Testis (tissue), 3 donors: ENCODE measurements around the gene ENTHD1. TPM values are rescaled to one million over a fixed set of nuclear protein-coding genes. Genes with fewer than 3 reads are reported as not detected.

Source experiments
- DNase-seq: peaks from one replicate; pipeline ENCODE4 v3.0.0-alpha.2; 2019
- H3K27ac ChIP-seq, 2 donors: fragments of 200-600 bp; sonication (generic); one replicate each; pipeline ENCODE4 v1.5.1; 2019
- H3K27me3 ChIP-seq: fragments of 200-600 bp; sonication (generic); one replicate; pipeline ENCODE4 v1.5.1; 2019
- H3K36me3 ChIP-seq: fragments of 200-600 bp; sonication (generic); one replicate; pipeline ENCODE4 v1.5.1; 2017; ENCODE audit warnings: low read depth; ENCODE audit errors: missing control alignments
- H3K4me1 ChIP-seq: fragments of 200-600 bp; sonication (generic); one replicate; pipeline ENCODE4 v1.5.1; 2019
- H3K4me3 ChIP-seq, 2 donors: fragments of 200-600 bp; sonication (generic); one replicate each; pipeline ENCODE4 v1.5.1; 2017 to 2019
- H3K9me3 ChIP-seq: fragments of 200-600 bp; sonication (generic); one replicate; pipeline ENCODE4 v1.5.1; 2017
- CTCF ChIP-seq, 3 experiments: fragments of 450-650 bp in 2 of 3; fragments of 200-600 bp in 1 of 3; sonication (generic) in 1 of 3; IDR thresholded peaks; one replicate each; pipeline ENCODE4 v1.5.1; 2016 to 2019; ENCODE audit warnings: antibody characterized with exemption in 3 of 3, mild to moderate bottlenecking in 2 of 3, moderate library complexity in 1 of 3
- POLR2A ChIP-seq: fragments of 450-650 bp; IDR thresholded peaks from one replicate; pipeline ENCODE4 v1.6.1; 2017; ENCODE audit warnings: antibody characterized with exemption, mild to moderate bottlenecking, moderate library complexity
- WGBS, 2 donors: methylation state at CpG; one replicate each; pipeline ENCODE4 v1.1.5; 2018; 5-methylcytosine and 5-hydroxymethylcytosine counted together
- intact Hi-C: fragments of 100-400 bp; cut with DNase I; formaldehyde crosslinking; loops from one replicate; pipeline ENCODE4 v1.15.1; 2023; ENCODE audit warnings: low total_unique reads
- polyA plus RNA-seq: library from polyadenylated mRNA; stranded (reverse); fragments of 350-450 nt; fragmentation: Illumina TruSeq; extraction: RNeasy Lipid Tissue Mini Kit (QIAGEN cat#74804); gene quantifications from one replicate; pipeline ENCODE4 v1.2.3, GENCODE V29; 2014; ENCODE audit warnings: low read depth, low replicate concordance; ENCODE audit not compliant: insufficient read depth
- total RNA-seq, 2 donors: library from RNA; depleted of rRNA; stranded (reverse); fragments of >200 nt; gene quantifications; one replicate each; pipeline ENCODE4 v1.2.3, GENCODE V29; 2016

ENTHD1 gene
- total and polyA plus RNA-seq, 3 donors from 2014 or later: 10.9 to 21.1 (median 12.0) TPM

GRCh38 chr22:39913886-39914285, 20.3 kb upstream of the ENTHD1 start:
- 69 to 70% methylated on average over 2 of the region's 2 CpGs for WGBS, 2 donors
- no peak for TF ChIP-seq CTCF (IDR thresholded peaks at IDR 0.05)
- TF ChIP-seq POLR2A: no peak
- H3K9me3 ChIP-seq: no peaks in the 10 kb centered on the region
- no peaks in the 10 kb centered on the region for H3K27me3 ChIP-seq
- no peak overlapping the region for H3K27ac ChIP-seq
- intact Hi-C loops: no loop called here
- DNase-seq: no peak
- H3K4me3 ChIP-seq: no peak overlapping the region
- H3K4me1 ChIP-seq: no peaks in the 10 kb centered on the region
- no peaks in the 10 kb centered on the region for H3K36me3 ChIP-seq

- Histone ChIP-seq H3K27ac (no peak overlapping the region), H3K4me1 (no peaks in the 10 kb centered on the region), H3K27me3 (no peaks in the 10 kb centered on the region), H3K4me3 (no peak overlapping the region), H3K36me3 (no peaks in the 10 kb centered on the region), H3K9me3 (no peaks in the 10 kb centered on the region)
- no peak for DNase-seq
- TF ChIP-seq POLR2A (no peak), CTCF (IDR thresholded peaks at IDR 0.05) (no peak)
- intact Hi-C loops: no loop called here
- 90 to 93% methylated on average over 5 of the region's 5 CpGs for WGBS, 2 donors
These were observed 19.8 kb upstream of the ENTHD1 start for GRCh38 chr22:39913321-39913720.

- no peaks in the 10 kb centered on the region for H3K9me3 ChIP-seq
- no peak for DNase-seq
- H3K27ac ChIP-seq: no peak overlapping the region
- intact Hi-C loops: no loop called here
- TF ChIP-seq CTCF (IDR thresholded peaks at IDR 0.05): no peak
- 88 to 89% methylated on average over 9 of the region's 9 CpGs for WGBS, 2 donors
- no peaks in the 10 kb centered on the region for H3K27me3 ChIP-seq
- no peak overlapping the region for H3K4me3 ChIP-seq
- no peaks in the 10 kb centered on the region for H3K4me1 ChIP-seq
- no peaks in the 10 kb centered on the region for H3K36me3 ChIP-seq
These were observed 17.5 kb upstream of the ENTHD1 start for GRCh38 chr22:39910876-39911613.

- Histone ChIP-seq H3K36me3 (no peaks in the 10 kb centered on the region), H3K27me3 (no peaks in the 10 kb centered on the region), H3K4me3 (no peak overlapping the region), H3K9me3 (no peaks in the 10 kb centered on the region), H3K27ac (no peak overlapping the region), H3K4me1 (no peaks in the 10 kb centered on the region)
- TF ChIP-seq POLR2A (no peak), CTCF (IDR thresholded peaks at IDR 0.05) (no peak)
- intact Hi-C loops: no loop called here
- WGBS, 2 donors: 87 to 93% methylated on average over 5 of the region's 5 CpGs
- DNase-seq: no peak
These were observed 15.2 kb upstream of the ENTHD1 start for GRCh38 chr22:39908737-39909136.

- no peak overlapping the region for H3K27ac ChIP-seq
- no peaks in the 10 kb centered on the region for H3K27me3 ChIP-seq
- intact Hi-C loops: no loop called here
- no peaks in the 10 kb centered on the region for H3K9me3 ChIP-seq
- H3K4me3 ChIP-seq: no peak overlapping the region
- H3K36me3 ChIP-seq: no peaks in the 10 kb centered on the region
- no peak for DNase-seq
- WGBS, 2 donors: 94 to 100% methylated on average over 2 of the region's 2 CpGs
- TF ChIP-seq POLR2A: no peak
- TF ChIP-seq CTCF (IDR thresholded peaks at IDR 0.05): no peak
- no peaks in the 10 kb centered on the region for H3K4me1 ChIP-seq
These were observed 14.6 kb upstream of the ENTHD1 start for GRCh38 chr22:39908136-39908535.
